Measurements from ENCODE around the gene CHD3.

CHD3 gene

GRCh38 chr17:7959503-7960253, 71.1 kb downstream of the CHD3 start:
- no peak overlapping the region for H3K4me3 ChIP-seq (ENCODE audit: low read length)
- no peak for TF ChIP-seq ZNF274 (IDR thresholded peaks at IDR 0.05; ENCODE audit: low read depth, low read length)

- no peak for TF ChIP-seq ZNF274 (IDR thresholded peaks at IDR 0.05; ENCODE audit: low read depth, low read length)
- no peak overlapping the region for H3K4me3 ChIP-seq (ENCODE audit: low read length)
Observed at GRCh38 chr17:7961421-7961820, 72.8 kb downstream of the CHD3 start.

Measured in GM08714 (cell line).